ENCODE measurements around the gene CAMK1D. TPM values are rescaled to one million over a fixed set of nuclear protein-coding genes. Genes with fewer than 3 reads are reported as not detected.
A peak's percentile ranks its signal among the peaks of the same experiment; 100 is the strongest.
"Not testable (repeated sequence)": the region's sequence is repeated elsewhere in the genome, so short reads cannot be mapped to it uniquely, and the experiment has no call there.

The CAMK1D gene
- total and polyA plus RNA-seq, 8 donors = 4.4 to 10.8 (median 4.8) TPM

- H3K36me3 ChIP-seq = no peaks in the 10 kb centered on the region
- no peaks in the 10 kb centered on the region for H3K27me3 ChIP-seq
- H3K4me3 ChIP-seq = no peak overlapping the region
- DNase-seq (no peak), ATAC-seq (no peak)
- no peak for TF ChIP-seq CTCF (IDR thresholded peaks at IDR 0.05)
- intact Hi-C loops (cut with DNase I) = no loop called here
- no peaks in the 10 kb centered on the region for H3K9me3 ChIP-seq
- H3K27ac ChIP-seq = no peak overlapping the region
- H3K4me1 ChIP-seq = no peaks in the 10 kb centered on the region
Measured at GRCh38 chr10:12862459-12862858, 513.1 kb downstream of the CAMK1D start.

GRCh38 chr10:12865515-12865914 is 516.2 kb downstream of the CAMK1D start:
- H3K9me3 ChIP-seq; H3K27me3 ChIP-seq; intact Hi-C loops (cut with DNase I); H3K27ac ChIP-seq; ATAC-seq; H3K4me1 ChIP-seq; H3K4me3 ChIP-seq; H3K36me3 ChIP-seq; DNase-seq: not testable (repeated sequence)

GRCh38 chr10:12868229-12868628 is 518.9 kb downstream of the CAMK1D start:
- Histone ChIP-seq H3K27me3 (no peaks in the 10 kb centered on the region), H3K4me1 (no peaks in the 10 kb centered on the region), H3K4me3 (no peak overlapping the region), H3K27ac (no peak overlapping the region), H3K9me3 (no peaks in the 10 kb centered on the region), H3K36me3 (no peaks in the 10 kb centered on the region)
- no peak for DNase-seq
- intact Hi-C loops (cut with DNase I) = no loop called here
- peak; percentile 47 for ATAC-seq
- no peak for TF ChIP-seq CTCF (IDR thresholded peaks at IDR 0.05)

GRCh38 chr10:12869427-12869826 is 520.1 kb downstream of the CAMK1D start:
- intact Hi-C loops (cut with DNase I) = no loop called here
- ATAC-seq = no peak
- no peak for TF ChIP-seq CTCF (IDR thresholded peaks at IDR 0.05)
- Histone ChIP-seq H3K36me3 (no peaks in the 10 kb centered on the region), H3K4me3 (no peak overlapping the region), H3K27ac (no peak overlapping the region), H3K4me1 (no peaks in the 10 kb centered on the region), H3K9me3 (no peaks in the 10 kb centered on the region), H3K27me3 (no peaks in the 10 kb centered on the region)
- no peak for DNase-seq

- H3K27me3 ChIP-seq = no peaks in the 10 kb centered on the region
- no peak overlapping the region for H3K27ac ChIP-seq
- DNase-seq (no peak), ATAC-seq (no peak)
- TF ChIP-seq CTCF (IDR thresholded peaks at IDR 0.05) = no peak
- intact Hi-C loops (cut with DNase I) = no loop called here
- H3K4me1 ChIP-seq = no peaks in the 10 kb centered on the region
- H3K4me3 ChIP-seq = no peak overlapping the region
- H3K36me3 ChIP-seq = no peaks in the 10 kb centered on the region
- H3K9me3 ChIP-seq = no peaks in the 10 kb centered on the region
Measured at GRCh38 chr10:12872577-12872976, 523.2 kb downstream of the CAMK1D start.

GRCh38 chr10:12873172-12873571 is 523.8 kb downstream of the CAMK1D start:
- no peaks in the 10 kb centered on the region for H3K9me3 ChIP-seq
- H3K27me3 ChIP-seq = no peaks in the 10 kb centered on the region
- no peak for TF ChIP-seq CTCF (IDR thresholded peaks at IDR 0.05)
- DNase-seq (no peak), ATAC-seq (no peak)
- H3K27ac ChIP-seq = no peak overlapping the region
- intact Hi-C loops (cut with DNase I) = no loop called here
- H3K4me1 ChIP-seq = no peaks in the 10 kb centered on the region
- no peaks in the 10 kb centered on the region for H3K36me3 ChIP-seq
- no peak overlapping the region for H3K4me3 ChIP-seq

Measured in left lung (tissue), 10 donors.